Transverse colon (tissue), 3 donors: ENCODE measurements around the gene CUL7.

Source experiments
- CTCF ChIP-seq, 5 experiments: fragments of 200-600 bp in 3 of 5; fragments of 450-650 bp in 2 of 5; sonication (generic) in 3 of 5; IDR thresholded peaks; 1 replicate in 2 of 5; 2 replicates in 3 of 5; pipeline ENCODE4 v1.5.1; 2016 to 2017; ENCODE audit warnings: antibody characterized with exemption in 5 of 5, inconsistent platforms in 3 of 5, mild to moderate bottlenecking in 2 of 5, moderate library complexity in 1 of 5
- POLR2A ChIP-seq: fragments of 450-650 bp; IDR thresholded peaks from one replicate; pipeline ENCODE4 v1.6.1; 2016; ENCODE audit warnings: antibody characterized with exemption, mild to moderate bottlenecking, moderate library complexity

- no peak for TF ChIP-seq CTCF (IDR thresholded peaks at IDR 0.05)
- TF ChIP-seq POLR2A, result peak; percentile 91
Observed at GRCh38 chr6:43059168-43060033, 5.8 kb upstream of the CUL7 start, which contains the start of the genes KLC4 and MRPL2.
